GM19438 (cell line): Measurements from ENCODE around the gene TRPM3.

ENCODE experiments used
- ATAC-seq: cut with Tn5 transposase; IDR thresholded peaks from one replicate; pipeline ENCODE4 v1.9.1; 2021; ENCODE audit warnings: low read depth; ENCODE audit not compliant: unreplicated experiment

The TRPM3 gene

DNA sequence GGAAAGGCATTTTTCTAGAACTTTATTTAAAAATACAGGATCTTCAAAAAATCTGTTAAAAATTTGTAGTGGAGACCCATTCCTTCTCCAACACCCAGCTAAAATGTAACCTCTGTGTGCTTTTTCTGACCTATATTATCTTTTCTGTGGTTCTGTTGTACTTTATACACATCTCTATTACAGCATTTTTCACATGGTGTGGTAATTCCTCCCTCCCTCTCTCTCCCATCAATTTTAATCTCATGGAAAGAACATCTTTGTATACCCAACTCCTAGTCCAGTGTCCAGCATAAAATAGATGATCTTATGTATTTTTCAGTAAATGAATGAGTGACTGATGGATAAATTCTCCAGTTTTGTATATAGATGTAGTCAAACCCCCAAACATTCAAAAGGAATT lies 523.5 kb downstream of the TRPM3 start:
- ATAC-seq: no peak

DNA sequence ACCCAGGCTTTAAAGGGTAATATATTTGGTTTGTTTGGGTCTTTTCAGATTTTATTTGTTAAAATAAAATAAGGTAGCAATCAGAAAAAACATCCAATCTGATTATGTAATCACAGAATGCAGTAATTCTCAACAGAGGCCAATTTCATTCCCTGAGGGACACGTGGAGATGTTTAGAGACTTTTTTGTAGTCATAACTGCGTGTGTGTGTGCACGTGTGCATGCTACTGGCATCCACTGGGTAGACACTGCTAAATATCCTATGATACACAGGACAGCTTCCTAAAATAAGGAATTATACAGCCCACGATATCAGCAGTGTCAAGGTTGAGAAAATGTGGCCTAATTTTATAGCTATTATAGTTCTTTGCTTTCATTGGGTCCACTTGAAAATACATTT lies 526.2 kb downstream of the TRPM3 start:
- no peak for ATAC-seq

DNA sequence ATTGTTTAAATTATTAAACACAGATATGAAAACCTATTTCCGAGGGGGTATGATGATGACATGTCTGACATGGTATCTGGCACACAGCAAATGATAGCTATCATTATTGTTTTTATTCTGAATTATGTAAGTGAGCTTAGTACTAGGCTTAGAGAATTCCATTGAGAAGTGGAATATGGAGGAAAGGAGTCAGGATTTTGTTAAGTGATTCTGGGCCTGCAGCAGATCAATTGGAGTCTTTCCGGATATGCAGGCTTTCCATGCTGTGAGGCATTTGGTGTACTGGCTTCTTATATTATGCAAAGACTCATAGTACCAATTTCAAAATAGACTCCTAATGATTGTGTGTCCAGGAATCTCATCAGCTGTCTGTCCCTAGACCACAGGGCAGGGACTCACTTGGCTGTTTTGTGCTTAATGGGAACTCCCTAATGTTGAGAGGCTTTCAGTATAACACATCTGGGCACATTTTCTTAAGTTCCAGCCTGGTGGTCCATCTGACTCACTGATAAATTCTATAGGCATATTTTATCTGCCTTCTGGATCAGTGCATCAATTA lies 527.0 kb downstream of the TRPM3 start:
- no peak for ATAC-seq

DNA sequence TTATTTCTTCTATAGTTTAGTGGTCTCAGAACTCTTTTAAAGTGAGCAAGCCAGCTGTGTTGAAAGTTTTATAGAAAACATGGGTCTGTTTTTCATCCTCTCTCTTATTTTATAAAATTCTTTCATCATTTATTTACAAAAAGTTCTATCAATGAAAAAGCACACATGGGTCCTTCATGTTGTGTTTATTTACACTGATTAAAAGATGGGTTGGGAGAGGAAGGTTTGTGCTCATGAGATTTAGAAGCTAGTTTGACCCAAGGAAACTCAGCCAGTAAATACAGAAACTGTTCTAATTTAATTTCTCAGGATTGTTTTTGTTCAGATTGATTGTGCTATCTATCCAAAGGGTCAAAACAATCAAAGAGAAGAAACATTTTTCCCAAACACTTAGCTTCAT lies 528.2 kb downstream of the TRPM3 start:
- no peak for ATAC-seq

DNA sequence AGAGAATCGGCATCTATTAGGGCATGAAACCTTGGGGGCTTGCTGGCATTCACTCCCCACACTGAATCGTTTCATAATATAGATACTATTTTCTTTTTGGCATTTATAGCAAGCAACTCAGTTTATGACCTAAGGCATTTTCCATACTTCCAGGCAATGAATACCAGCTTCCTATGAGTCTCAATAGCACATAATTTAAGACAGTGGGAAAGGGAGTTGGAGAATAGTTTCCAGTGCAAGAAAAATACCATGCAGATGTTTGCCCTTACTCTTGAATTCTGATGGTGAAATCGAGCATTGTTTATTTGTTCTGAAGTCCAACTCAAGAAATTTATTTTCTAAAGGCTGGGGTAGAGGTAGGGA lies 531.1 kb downstream of the TRPM3 start:
- no peak for ATAC-seq

DNA sequence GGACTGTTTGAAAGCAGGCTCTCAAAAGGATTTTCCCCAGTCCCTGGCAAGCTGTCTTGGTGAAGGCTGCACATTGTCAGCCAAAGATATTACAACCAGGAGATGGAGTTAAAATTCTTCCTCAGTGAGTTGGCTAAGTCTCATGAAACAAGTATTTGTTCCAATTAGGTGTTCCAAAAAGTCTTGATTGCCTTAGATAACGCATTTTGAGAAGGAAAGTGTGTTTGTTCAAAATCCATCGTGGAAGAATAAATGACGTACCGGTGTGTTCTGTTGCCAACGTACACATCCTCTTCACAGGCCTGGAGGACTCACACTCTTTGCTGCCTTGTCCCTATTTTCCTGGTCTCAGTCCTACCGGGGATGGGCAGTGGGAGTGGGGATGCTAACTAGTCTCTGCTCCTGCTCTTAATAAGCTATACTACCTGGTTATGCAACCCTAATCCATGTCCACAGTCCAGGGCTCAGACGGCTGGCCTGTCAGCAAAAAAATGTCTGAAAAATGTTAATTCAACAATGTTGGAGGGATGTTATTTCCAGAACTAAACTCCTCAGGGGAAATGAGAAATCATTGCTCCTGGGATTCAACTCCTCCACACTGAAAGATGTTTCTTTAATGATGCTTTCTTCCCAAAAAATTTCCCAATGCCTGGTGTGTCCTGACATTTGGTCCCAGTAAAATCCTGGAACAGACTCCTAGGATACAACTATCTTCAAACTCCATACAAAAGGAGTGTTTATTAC lies 531.7 kb downstream of the TRPM3 start:
- ATAC-seq: no peak

DNA sequence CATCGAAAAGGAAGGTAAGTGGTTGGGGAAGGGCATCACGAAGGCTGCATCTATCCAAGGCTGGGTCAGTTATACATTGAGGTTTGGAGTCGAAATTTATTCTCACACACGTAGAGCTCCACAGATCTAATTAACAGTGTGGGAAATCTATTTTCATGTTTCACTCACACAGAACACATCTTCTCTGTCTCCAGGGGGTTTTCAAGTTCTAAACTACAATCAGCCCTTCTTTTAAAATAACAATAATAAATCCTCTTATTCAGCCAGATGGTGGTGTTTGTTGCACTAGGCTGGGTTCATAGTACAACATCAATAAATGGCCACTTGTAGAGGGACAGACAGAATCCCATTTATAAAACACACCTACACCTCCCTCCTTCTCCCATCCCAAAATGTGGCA lies 532.4 kb downstream of the TRPM3 start:
- no peak for ATAC-seq

DNA sequence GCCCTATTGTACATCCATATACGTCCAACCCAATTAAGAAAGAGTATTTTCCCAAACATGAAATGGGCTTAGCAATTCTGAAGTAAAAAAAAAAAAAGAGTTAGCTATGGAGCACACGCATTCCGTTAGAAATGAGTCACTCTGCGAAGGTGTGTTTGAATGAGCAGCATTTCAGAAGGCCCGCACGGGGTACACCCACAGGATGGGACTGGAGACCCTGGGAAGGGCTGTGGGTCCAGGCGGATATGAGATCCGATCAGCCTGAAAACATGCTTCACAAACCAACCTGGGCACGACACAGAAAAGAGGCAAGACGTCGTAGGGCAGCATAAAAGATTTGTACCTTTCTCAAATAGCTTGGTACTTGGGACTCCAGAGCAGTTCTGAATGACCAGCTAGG lies 533.0 kb downstream of the TRPM3 start:
- no peak for ATAC-seq

DNA sequence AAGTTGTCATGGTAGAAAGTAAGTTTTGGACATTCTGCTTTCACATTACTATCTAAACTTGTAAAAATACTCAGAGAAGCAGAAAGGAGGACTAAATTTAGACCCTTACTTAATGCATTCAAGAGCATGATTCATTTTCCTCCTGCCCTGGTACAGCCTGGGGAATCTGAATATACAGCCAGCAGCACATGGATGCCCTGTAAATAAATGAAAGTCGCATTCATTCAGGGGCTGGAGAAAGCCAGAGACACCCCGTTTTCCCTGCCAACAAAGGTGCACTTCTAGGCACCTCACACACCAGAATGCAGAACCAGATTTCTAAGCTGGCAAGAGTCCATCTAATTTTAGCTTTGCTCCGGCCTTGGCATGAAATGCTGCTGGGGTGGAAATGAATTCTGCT lies 534.2 kb downstream of the TRPM3 start:
- ATAC-seq: no peak

DNA sequence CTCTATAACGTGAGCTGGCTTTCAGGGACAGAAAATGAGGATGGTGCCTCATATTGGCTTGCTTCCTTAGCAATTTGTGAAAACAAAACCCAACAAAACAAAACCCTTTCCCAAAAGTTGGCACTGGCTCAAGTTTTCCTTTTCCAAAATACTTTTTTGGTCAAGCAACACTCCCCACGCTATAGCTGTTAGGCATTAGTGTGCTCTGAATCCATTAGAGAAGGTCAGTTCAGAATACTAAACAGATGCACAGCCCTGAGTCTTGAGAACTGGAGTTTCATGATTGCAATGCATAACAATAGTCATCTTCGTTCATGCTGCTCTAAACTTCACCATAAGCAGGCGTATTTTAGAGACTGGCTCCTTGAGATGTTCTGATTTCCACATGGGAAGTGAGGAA lies 534.9 kb downstream of the TRPM3 start:
- ATAC-seq: no peak

DNA sequence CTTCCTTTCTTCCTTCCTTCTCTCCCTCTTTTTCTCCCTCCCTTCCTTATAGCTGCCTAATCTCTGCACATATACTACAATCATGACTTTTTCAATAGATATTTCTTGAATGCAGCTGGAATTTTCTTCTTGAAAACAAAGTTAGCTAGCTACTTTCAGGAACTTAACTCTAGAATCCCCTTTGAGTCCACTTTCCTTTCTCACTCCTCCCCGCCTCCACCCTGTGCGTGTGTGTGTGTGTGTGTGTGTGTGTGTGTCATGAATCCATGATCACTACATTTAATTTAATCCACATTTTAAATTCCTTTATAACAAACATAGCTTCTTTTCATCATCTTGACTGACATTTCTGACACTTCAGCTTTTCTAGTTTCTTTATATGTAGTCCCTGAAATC lies 539.5 kb downstream of the TRPM3 start:
- ATAC-seq: no peak

DNA sequence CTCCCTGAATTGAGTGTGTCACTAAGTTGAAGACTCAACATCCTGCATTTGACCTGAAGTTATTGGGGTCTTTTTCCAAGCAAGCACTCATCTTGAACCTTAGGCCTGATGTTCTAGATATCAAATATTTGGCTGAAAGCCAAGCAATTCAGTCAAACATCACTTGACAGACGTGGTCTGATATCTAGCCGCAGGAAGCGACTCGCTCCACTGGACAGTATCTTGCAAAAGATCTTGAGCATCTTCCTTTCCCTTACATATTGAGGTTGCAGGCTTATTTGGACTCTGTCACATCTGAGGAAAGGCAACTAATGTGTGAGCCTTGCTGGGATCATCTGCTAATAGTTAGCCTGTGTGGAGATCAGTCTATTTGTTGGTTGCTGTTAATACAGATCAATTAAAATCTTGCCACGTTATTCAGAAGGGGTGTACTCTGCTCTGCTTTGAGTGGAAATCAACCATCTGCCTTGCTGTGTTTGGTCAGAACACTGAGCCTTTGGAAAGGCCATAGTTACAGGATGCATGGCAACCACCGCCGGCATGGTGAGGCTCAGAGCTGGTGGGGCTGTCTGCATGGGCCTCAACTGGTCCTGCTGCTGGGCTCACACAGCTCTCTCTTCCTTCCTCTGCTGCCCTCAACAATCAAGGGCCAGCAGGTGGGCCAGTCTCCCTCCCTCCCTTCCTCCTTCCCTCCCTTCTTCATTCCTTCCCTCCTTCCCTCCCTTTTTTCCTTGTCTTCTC lies 540.0 kb downstream of the TRPM3 start:
- ATAC-seq: no peak

DNA sequence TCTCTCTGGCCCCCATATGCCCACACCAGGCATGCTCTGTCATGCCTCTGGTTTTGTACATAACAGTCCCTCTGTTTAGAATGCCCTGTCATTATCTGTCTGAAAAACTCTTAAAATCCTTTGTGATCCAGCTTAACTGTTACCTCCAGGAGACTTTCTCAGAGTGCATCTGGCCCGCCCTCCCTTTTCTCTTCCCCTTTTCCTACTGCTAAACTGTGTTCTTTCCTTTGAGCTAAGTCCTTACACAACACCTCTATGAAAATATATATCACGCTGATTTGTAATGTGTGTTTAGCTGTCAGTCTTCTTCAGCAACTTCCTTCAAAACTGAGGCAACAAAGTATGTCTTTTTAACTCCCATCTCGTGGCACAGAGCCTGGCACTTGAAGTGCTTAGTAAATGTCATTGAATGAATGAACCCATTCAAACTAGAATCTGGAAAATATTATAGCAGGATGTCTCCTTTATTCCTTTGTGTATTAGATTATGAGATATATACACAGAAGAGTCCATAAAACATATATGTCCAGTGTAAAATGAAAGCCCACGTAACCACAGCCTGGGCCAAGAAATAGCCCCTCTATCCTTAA lies 540.7 kb downstream of the TRPM3 start:
- no peak for ATAC-seq

DNA sequence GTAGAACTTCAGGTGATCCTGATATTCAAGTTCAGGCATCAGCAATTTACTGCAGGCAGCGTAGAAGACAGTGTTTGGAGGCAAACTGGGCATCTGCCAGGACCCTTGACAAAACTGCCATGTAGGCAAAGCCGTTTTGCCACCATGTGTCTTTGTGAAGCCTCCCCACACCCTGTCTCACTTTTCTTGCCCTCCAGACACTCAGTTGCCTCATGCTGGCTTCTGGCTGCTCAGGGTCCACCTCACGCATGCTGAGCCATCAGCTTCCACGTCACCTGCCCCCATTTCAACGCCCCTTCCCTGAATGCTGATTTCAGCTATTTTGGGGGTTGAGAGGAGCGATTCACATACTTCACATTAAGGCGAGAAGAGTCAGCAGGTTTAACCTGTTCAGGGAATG lies 541.7 kb downstream of the TRPM3 start:
- ATAC-seq: no peak

DNA sequence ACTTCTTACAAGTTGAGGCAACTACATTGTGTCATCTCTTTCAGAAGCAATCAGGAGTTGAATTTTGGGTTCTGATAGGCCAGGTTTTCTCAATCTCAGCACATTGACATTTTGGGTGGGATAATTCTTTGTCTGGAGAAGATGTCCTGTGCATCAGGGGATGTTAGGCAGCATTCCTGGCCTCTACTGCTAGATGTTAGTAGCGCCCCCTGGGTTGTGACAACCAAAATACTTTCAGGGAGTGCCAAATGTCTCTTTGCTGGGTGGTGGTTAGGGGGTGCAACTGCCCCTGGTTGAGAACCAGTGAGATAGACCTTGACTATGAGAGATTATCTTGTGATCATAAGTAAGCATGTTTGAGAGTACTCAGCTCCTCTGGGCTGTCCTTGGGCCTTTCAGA lies 542.7 kb downstream of the TRPM3 start:
- ATAC-seq: no peak

DNA sequence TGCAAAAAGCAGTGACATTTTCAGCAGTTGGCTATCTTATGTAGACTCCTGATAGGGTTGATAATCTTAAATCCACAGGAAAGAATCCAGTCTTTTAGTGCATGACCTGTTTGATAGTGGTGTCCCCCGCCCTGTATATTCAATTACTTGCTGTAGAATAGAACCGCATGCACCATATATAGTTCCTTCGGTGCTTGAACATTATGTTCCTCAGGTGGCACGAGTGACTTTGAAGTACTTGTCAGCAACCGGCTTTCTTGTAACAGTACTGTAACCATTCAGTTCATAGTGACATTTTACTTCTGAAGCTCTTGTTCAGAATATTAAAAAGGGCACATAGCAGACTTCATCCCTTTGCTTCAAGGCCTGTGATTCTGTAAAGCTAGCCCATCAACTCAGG lies 543.8 kb downstream of the TRPM3 start:
- no peak for ATAC-seq

DNA sequence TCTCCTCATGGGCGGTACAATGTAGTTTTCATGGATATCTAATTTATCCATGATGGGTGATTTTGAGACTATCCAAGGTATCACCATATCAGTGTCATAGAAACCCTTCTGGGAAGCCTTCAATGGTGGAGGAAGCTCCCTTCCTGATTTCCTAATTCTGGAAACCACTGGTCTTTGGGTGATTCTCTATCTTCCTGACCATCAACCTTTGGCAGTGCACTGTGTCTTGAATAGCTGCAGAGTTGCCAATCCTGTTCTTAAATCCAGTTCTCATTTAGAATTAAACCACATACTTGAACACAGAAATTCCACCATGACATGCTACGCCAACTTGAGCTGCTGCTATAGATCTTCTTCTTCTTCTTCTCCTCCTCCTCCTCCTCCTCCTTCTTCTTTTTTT lies 545.3 kb downstream of the TRPM3 start:
- no peak for ATAC-seq

DNA sequence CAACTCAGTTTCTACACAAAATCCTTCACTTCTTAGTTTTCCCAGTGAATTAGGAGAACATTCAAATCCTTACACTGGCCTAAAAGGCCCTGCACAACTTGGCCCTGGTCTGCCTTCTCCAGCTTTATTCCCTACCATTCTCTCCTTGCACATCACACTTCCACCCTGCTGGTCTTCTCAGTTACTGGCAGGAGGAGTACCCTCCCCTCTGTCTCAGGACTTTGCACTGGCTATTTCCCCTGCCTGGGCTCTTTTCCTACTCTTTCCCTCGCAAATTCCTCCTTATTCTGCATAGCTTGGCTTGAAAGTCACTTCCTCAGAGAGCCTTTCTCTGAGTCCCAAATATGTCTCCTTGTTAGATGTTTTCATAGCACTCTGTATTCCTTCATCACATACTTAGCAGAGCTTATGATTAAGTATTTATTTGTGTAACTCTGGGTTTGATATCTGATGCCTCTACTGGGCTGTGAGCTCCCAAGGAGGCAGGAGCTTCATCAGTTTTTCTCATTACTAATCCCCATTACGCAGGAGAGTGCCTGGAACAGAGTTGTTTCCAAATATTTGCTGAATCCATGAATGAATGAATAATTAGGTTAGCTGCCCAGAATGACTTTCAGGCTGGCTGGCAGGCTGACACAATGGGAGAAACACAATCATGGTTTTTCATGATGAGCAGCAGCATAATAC lies 547.1 kb downstream of the TRPM3 start:
- no peak for ATAC-seq

DNA sequence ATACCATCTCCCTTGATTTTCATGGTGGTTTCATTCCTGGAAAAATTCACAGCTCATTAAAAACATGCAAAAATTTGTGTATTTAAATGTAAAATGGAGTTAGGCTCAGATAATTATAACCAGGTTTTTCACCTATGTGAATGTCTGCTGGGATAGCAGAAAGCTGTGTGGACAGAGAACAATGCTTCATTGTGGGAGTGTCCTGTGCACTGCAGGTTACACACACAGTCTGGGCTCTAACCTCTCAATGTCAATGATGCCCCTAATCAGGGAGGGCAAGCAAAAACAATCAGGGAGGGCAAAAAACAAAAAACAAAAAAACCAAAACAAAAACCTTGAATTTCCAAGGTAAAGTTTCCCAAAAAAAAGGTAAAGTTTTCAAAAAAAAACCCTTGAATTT lies 548.1 kb downstream of the TRPM3 start:
- no peak for ATAC-seq

DNA sequence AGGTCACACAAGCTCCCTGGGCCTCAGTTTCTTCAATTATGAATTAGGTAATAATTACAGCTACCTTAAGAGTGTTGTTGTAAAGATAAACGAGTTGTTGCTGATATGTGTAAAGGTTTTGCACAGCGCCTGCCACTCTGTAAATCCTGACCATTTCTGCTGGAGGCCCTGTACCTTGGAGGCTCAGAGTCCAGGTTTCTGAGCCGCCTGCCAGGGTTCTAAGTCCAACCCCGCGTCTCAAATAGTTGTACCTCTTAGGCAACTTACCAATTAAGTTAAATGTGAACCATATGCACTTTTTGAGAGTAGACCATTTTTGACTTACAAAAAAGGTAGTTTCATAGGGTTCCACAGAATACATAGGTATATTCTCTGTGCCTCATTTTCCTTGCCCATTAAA lies 550.2 kb downstream of the TRPM3 start:
- no peak for ATAC-seq

DNA sequence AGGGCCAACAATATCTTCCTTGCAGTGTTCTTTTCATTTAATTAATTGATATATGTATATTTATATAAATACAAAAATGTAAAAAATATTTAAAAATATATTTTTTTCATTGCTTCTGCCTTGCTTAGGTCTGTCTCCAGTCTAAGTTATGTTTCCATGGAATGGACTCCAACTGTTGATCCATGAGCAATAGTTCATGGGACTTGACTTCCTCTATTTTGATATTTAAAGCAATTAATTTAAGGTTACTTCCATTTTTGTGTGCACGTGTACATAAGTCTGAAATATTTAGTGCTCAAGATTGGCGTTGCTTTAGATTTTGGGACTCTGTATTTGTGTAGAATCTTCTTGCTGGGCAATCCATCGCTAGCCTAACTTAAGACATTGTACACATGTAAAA lies 551.6 kb downstream of the TRPM3 start:
- no peak for ATAC-seq
